ENCODE results near the gene ATP13A3.
A peak's percentile ranks its signal among the peaks of the same experiment; 100 is the strongest.

Gene ATP13A3

DNA sequence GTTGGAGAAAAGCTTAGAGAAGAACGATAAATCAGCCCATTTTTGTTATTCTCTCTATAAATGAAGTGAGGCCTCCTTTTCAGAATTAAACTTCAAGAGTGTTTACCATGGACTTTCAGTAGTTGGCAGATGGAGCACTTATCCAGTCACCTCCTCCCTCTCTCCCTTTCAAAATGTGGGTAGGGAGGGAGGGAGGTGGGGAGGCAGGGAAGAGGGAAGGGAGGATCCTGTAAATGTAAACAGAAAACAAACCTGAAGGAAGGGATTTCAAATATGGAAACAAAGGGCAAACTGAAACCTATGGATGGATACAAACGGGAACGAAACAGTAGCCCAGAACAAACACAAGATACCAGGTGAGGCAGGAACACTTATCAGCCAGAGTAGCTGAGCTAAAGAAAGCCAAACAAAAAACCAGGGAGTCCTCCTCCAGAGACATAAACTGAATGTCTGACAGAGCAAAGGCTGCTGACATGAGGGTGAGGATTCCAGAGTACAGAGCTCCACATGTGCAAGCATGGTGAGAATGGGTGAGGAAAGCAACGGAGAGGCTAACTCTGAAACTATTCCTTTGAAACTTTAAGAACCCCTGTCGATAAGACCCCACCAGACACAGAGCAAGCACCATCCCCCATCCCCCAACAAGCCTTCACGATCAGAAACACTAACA is 46.8 kb downstream of the ATP13A3 start:
- DNase-seq (ENCODE audit: low read depth): no peak

DNA sequence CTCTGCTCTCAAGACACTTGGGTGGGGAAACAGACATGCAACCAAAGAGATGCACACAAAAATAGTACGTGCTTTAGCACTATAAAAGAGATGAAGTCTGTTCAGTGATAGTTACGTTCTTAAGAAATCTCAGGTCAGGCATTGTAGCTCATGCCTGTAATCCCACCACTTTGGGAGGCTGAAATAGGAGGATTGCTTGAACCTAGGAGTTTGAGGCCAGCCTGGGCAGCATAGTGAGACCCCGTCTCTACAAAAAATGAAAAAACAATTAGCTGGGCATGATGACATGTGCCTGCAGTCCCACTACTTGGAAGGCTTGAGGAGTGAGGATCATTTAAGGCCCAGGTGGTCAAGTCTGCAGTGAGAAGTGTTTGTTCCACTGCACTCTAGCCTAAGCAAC is 52.3 kb downstream of the ATP13A3 start:
- DNase-seq (ENCODE audit: low read depth): no peak

DNA sequence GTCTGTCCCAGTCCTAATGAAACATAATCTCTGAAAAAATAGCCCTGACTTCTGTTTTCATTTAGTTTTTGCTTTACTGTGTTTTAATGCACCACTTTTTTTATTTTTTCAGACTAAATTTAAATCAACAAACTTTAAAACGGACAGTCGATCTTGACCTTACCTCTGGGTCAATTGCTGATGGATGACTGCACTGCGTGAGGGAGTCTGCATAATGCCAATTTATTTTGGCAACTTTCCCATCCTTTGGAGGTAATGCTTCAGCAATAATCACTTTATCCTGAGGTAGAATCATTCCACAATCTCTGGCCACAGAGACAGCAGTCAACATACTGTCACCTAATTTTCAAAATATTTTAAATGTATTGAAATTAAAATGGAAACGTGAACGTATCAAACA is 55.2 kb downstream of the ATP13A3 start:
- DNase-seq (ENCODE audit: low read depth): no peak

DNA sequence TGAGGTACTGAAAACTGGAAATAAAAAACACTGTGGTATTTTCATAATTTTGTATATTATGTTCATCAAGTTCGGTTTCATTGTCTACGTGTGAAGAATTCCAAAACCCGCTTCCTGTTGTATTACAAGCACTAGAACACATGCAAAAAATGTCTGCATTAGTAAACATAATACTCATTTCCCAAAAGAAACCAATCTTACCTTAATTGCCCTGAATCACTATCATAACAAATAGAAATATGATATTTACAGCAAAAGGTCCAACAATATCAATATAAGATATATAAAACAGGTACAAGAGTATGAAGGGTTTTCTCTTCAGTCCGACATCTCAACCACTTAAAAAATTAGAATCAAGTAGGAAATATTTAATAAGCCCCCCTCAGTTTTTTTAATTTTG is 61.4 kb downstream of the ATP13A3 start:
- DNase-seq (ENCODE audit: low read depth): no peak

DNA sequence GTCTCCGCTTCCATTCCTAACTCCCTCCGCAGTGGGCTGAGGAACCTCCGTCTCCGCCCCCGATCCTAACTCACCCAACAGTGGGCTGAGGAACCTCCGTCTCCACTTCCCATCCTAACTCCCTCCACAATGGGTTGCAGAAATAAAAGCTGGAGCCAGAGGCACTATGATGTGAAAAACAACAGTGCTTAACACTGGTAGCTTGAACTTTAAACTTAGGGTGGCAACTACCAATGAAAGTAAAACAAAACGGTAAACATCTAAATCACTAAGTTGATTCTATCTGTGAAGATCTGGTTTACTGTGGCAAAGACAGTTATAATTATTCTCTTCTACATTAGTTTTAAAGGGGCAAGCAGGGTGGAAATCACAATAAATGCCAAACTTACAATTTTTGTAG is 61.8 kb downstream of the ATP13A3 start:
- no peak for DNase-seq (ENCODE audit: low read depth)

DNA sequence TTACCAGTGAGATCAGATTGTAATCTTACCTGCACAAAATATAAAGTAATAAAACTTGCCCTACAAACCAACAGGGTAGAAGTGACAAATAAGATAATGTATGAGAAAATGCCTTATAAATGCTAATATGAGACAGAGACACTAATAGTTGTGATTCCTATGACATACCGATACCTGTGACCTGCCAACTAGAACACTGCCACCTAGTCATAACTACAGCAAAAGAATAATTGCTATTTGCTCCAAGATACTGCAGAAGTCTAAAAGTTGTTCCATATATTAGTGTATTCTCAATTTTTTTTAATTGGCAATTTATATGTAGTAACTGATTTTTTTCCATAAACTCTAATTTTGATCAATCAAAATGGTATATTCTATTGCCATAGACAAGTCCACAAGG is 62.4 kb downstream of the ATP13A3 start:
- no peak for DNase-seq (ENCODE audit: low read depth)

DNA sequence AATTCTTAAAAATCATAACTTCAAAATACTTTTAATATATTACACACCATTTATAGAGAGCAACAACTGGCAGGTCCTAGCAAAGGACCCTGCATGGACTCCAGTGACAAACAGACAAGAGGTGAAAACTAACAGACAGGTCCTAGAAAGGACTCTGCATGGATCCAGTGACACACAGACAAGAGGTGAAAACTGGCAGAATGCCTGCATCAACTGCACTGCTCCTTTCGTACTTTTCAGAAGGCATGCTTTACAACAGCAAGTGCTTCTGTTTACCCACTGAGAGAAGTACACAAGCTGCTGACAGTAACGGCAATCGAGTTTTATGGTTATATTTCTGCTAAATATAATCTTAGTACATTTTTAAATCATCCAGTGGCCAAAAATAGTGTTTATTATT is 63.5 kb downstream of the ATP13A3 start:
- DNase-seq (ENCODE audit: low read depth): no peak

DNA sequence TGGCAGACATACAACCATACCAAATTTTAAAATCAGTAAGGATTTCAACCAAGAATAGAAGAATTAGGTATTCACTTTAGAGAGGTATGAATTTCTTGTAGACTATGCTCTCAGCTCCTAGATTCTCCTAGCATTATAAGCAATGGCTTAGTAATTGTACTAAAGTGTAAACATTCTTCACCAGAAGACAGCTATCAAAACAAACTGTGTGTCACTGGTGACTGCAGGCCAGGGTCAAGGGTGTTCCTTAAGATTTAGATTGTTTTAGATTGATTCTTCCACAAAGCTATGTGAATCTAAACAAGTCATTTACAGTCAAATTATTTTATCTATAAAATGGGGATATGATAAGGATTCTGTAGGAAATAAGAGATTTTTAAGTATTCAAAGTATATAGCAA is 64.6 kb downstream of the ATP13A3 start:
- DNase-seq (ENCODE audit: low read depth): no peak

DNA sequence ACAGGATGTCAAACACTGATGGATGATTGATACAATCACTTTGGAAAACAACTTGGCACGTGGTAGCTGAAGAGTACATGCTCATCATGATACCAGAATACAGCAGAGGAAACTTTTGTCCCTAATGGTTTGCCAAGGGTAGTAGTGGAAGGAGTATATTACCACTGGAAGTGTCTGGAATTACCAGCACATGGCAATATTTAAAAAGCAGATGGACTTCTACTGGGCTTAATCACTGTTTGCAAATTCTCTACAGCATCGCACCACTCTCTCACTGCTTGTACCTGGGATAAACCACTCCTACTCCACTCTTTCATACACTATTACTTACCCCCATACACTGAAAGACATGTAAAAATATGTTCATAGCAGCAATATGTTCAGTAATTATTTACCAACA is 68.1 kb downstream of the ATP13A3 start:
- no peak for DNase-seq (ENCODE audit: low read depth)

DNA sequence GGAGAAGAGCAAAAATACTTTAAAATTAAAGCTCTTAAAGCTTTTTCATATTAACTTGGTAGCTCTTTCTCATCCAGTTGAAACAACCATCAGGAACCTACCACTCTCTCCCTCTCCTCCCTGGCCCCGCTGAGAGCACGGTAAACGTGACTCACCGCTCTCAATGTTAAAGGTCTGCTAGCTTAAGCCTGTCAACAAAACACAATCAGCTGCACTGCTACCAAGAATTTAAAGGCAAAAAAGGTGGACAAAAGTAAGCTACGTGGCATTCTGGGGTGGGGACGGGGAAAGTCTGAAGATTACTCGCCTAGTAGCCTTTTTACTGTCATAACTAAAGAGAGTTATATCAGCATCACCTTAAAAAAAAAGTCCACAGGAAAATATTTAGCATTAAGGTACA is 79.4 kb downstream of the ATP13A3 start:
- no peak for DNase-seq (ENCODE audit: low read depth)

DNA sequence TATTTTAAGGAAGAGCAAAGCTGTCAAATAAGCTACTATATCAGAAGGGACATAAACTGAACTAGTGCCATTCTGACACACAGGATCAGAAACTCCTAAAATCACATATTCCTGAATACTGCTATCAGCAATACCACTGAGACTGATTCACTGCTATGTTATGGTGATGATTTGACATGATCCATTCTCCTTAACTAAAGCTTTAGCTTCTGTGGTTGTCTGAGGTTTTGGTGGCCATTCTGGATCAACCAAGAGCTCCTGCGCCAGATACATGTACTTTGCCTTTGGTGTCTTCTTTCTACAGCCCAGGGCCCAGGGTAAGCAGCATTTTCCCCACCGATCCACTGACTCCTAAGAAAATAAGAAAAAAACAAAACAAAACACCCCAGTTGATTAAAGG is 81.0 kb downstream of the ATP13A3 start:
- no peak for DNase-seq (ENCODE audit: low read depth)

DNA sequence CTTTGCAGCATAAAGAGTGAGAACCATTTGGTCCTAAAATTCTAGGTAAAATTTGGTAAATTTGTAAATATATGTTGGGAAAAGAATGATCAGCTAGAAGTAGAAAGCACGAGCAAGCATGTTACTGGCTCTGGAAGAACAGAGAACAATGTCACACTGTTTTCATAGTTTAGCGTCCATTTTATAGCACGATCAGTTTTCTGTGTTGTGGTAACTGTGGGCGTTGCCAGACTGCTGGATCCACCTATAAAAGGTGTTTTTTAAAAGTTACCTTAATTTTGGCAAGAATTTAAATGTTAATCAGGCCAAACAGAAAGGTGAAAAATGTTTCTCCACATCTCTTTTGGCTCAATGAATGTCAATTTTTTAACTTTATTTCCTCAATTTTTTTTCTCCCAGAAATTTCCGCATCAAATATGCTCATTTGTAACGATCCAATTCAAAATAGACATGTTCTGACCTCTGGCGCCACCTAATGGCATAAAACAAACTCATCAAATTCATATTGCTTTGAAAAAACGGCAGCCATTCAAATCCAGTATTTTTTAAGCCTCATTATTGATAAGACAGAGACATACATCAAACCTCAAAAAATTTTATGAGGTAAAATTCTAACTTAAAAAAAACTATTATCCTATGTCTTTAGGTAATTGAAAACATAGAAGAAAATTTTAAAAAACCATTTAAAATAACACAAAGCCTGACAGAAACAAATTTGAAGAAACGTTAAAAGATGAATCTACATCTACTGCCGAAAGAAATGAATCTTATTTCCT is 82.2 kb downstream of the ATP13A3 start:
- DNase-seq (ENCODE audit: low read depth): no peak

DNA sequence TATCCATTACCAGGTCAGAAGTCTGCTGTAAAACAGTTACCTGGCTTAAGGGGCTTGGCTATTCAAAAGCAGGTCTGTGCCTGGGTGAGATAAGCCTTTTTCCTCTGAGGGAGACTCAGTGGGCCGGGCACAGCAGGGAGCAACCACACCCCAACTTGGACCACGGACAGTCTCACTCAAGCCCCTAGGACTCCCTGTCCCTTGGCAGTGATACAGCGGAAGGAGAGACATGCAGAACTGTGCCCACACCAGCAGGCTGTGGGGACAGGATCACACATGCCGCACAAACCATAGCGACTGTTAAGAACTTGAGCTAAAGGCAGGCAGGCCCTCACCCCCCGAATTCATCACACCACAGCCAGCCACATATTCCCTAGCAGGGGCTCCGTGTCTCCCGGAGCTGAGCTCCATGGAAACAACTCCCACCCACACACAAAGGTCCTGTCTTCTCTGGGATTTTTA is 84.9 kb downstream of the ATP13A3 start:
- DNase-seq (ENCODE audit: low read depth): no peak

DNA sequence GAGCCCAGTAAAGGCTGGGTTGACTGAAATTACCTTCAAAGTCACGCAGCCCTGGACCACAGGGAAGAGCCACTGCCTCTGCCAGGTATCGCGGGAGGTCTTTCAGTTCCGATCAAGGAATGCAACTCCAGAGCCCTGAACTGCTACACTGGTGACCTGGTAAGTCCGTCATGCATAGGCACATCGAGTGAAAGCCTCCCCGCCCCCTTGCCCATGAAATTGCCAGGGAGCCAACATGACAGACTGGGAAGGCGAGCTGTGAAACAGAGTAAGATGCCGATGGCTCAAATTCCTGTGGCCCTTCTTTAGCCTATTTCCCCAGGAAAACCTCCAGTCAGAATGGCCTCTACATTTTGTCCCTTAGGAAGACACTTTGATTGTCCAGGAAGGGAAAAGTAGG is 85.5 kb downstream of the ATP13A3 start:
- DNase-seq (ENCODE audit: low read depth): no peak

DNA sequence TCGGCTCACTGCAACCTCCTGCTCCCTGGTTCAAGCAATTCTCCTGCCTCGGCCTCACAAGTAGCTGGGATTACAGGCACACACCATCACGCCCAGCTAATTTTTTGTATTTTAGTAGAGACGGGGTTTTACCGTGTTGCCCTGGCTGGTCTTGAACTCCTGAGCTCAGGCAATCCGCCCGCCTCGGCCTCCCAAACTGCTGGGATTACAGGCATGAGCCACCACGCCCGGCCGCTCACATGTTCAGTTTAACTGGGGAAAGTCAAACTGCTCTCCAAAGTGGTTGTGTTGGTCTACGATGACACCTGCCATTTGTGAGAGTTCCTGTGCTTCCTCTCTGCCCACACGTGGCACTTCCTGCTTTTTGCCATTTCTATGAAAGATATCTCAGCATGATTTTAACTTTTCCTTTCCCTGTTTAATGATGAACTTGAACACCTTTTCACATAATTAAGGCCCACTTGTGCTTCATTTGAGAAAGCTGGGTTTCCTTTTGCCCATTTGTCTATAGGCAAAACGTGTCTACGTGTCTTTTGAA is 86.9 kb downstream of the ATP13A3 start:
- no peak for DNase-seq (ENCODE audit: low read depth)

DNA sequence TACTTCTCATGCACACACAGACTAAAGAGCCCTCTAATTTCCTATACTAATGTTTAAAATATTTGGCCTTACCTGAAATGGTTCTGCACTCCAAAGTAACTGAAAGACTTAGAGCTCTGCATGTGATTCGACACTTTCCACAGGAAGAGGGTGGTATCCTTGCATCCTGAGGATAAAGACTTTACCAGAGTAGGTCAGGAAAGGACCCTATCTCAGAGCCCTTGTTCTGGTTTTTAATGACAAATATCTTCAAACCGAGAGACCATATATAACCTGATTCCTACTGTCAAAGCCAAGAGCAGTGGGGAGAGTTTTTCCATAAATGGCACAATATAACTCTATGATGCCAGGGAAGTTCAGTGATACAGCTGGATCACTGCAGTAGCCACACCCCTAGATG is 87.6 kb downstream of the ATP13A3 start, which contains the start of gene GP5:
TSS of gene GP5 (minus strand) at position 101 of the 400 bp plus-strand sequence. CDS start 984 bp downstream, outside the sequence.
- DNase-seq (ENCODE audit: low read depth): no peak

DNA sequence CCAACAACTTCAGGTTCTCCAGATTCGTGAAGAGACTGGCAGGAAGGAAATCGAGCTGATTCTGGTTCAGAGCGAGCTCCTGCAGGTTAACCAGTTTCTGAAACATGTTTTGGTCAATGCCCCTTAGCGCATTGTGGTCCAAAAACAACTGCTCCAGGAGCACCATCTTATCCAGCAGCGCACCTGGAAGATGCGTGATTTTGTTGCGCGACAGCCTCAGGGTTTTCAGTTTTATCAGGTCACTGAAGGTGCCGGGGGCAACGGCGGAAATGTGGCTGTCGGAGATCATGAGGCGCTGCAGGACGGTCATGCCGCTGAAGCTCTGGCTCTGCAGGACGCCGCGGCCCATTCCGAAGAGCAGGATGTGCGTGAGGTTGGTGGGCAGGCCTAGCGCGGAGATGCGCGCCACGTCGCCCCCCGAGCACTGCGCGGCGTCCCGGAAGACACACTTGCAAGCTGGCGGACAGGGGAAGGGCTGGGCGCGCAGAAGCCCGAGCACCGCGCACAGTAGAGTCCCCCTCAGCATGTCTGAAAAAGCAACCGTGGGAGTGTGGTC is 89.0 kb downstream of the ATP13A3 start:
- DNase-seq (ENCODE audit: low read depth): no peak

DNA sequence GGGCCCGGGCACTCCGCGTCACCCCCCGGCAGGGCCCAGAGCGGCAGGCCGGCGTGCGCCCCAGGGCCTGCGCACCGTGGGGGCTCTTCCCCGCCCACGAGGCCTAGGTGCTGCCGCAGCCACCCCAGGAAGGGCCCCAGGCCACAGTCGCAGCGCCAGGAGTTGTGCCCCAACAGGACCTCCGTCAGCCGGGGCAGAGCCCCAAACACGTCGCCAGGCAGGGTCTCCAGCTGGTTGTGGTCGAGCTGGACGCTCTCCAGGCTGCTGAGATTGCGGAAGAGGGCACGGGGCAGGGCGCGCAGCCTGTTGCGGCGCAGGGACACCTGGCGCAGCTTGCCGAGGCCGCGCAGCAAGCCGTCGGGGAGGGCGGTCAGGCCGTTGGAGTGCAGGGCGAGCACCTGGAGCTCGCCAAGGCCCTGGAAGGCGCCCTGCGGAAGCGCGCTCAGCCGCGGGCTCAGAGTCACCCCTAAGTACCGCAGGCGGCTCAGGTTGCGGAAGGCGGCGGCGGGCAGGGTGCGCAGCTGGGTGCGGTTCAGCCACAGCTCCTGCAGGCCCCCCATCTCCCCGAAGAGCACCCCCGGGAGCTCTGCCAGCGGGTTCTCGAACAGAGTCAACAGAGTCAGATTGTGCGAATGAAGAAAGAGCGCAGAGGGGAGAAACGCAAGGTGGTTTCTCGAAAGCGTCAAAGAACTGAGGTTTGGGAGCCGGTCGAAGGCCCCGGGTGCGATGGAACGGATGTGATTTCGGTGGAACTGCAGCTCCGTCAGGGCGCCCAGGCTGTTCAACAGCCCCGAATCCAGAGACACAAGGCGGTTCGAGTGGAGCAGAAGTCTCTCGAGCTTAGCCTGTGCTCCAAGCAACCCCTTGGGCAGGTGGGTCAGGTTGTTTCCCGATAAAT is 89.7 kb downstream of the ATP13A3 start:
- no peak for DNase-seq (ENCODE audit: low read depth)

DNA sequence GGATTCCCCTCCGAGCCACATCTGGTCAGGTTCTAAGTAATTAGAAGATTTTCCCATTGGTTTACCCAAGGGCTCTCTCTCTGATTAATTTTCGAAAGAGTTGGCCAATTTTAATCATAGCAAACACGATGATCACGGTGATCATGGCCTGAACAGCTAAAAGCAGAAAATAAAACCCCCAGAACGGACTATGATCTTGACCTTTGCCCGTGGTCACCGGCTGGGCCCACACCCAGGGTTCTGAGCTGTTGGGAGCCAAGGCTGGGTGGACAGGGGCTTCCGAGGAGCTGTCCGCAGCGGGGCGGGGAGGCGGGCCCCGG is 90.3 kb downstream of the ATP13A3 start:
- DNase-seq (ENCODE audit: low read depth): no peak

DNA sequence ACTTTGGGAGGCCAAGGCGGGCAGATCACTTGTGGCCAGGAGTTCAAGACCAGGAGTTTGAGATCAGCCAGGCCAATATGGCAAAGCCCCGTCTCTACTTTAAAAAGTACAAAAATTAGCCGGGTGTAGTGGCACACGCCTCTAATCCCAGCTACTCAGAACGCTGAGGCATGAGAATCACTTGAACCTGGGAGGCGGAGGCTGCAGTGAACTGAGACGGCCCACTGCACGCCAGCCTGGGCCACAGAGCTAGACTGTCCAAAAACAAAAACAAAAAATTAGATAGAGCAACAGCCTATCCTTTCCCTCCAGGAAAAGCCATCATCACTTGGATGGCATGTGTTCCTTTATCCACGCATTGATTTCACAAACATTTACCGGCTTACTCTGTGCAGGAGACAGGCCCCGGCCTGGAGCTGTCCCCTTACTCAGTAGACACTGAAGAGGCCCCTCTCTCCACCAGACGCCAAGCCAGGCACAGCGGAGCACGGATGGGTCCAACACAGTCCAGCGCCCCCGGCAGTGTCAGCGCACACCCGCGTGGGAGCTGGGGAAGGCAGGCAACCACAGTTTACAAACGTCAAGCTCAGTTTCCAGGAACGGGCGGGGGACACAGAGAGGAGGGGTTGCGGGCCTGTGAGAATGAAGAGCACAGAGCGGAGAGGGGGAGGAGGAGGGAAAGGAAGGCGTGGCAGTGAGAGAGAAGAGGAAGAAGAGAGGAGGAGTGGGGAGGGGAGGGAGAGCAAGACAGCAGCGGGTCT is 90.8 kb downstream of the ATP13A3 start:
- peak; percentile 23 for DNase-seq (ENCODE audit: low read depth)

DNA sequence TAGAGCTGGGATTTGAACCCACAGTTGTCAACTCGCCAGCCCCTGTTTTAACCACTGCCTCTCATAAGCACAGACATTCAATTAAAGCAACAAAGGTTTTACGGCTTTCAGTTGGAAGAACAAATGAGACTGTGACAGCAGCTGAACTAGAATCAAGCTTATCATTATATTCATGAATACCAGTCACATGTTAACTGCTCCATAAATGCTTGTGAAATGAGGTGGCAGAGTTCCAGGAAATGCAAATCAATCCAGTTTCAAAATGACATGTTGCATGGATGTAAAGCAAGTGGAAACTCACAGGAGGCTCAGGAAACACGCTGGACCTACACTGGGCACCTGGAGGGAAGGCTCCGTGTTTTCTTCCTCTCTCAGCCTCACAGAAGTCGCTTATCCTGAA is 91.6 kb downstream of the ATP13A3 start:
- no peak for DNase-seq (ENCODE audit: low read depth)

Data from activated T-cell treated with anti-CD3 and anti-CD28 coated beads for 24 hours (primary cell).